Spinal cord (tissue), 10 donors: ENCODE results near the gene F2RL2. TPM values are rescaled to one million over a fixed set of nuclear protein-coding genes. Genes with fewer than 3 reads are reported as not detected.
"Not testable (repeated sequence)": the region's sequence is repeated elsewhere in the genome, so short reads cannot be mapped to it uniquely, and the experiment has no call there.

Experiments used
- DNase-seq, 6 donors: peaks; one replicate each; pipeline versions ENCODE4 v3.0.0 to v3.0.0-alpha.2; 2013 to 2015; ENCODE audit warnings: low spot score in 6 of 6, low read depth in 4 of 6
- H3K27ac ChIP-seq: one replicate; pipeline ENCODE4 v1.5.1; 2013; ENCODE audit warnings: low read depth, low read length, control low read depth
- H3K27me3 ChIP-seq: one replicate; pipeline ENCODE4 v1.6.1; 2013; ENCODE audit warnings: low read length; ENCODE audit not compliant: control insufficient read depth, insufficient read depth
- H3K36me3 ChIP-seq: one replicate; pipeline ENCODE4 v1.6.1; 2013; ENCODE audit warnings: low read length; ENCODE audit not compliant: control insufficient read depth, insufficient read depth
- H3K4me1 ChIP-seq: one replicate; pipeline ENCODE4 v1.6.1; 2013; ENCODE audit warnings: low read length; ENCODE audit not compliant: control insufficient read depth, insufficient read depth
- H3K4me3 ChIP-seq: one replicate; pipeline ENCODE4 v1.5.1; 2013; ENCODE audit warnings: low read depth, low read length, control low read depth
- H3K9me3 ChIP-seq: one replicate; pipeline ENCODE4 v1.6.1; 2013; ENCODE audit warnings: low read length; ENCODE audit not compliant: control insufficient read depth, insufficient read depth
- WGBS: methylation state at CpG from one replicate; pipeline ENCODE4 v1.1.5; 2013; ENCODE audit warnings: missing lambda C conversion rate; ENCODE audit not compliant: insufficient coverage; 5-methylcytosine and 5-hydroxymethylcytosine counted together
- polyA plus RNA-seq, 2 donors: library from polyadenylated mRNA; unstranded; fragments of 120-200 nt; gene quantifications; one replicate each; pipeline ENCODE4 v1.2.1, GENCODE V29; 2013; ENCODE audit not compliant: insufficient read length in 2 of 2
- total RNA-seq, 2 donors: library from RNA; depleted of rRNA in 1 of 2; stranded (reverse); fragments of 120-200 nt in 1 of 2; fragments of >200 nt in 1 of 2; gene quantifications; one replicate each; pipeline versions ENCODE4 v1.2.3 to v1.2.4, GENCODE V29; 2013 to 2014
- donor health status: healthy.

F2RL2 gene
- total and polyA plus RNA-seq, 4 donors: 0.63 to 1.7 (median 0.93) TPM

DNA sequence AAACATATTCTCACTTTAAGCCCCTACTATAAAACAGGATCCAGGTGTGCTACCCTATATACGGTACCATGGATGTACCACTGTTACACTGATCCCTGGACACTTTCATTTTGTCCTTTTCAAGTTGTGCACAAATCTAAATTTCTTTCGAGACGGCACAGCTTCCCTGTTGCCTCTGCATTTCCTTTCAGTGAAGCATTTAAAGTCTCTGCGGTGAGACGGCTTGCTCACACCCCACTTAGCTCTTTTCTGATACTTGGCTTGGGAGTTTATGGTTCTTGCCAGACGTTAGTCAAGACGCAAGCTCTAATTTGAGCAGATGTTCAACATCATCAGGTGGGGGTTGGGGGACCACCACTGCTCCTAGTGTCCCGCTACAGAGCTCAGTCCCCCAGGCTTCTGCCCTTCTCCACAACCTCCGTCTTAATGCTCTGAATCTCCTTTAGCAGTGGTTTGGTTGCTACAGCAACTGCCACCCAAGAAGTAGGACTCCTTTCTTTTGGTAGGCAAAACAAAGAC lies 15.8 kb downstream of the F2RL2 start:
- peak in 5 of 6 donors; percentile 31 to 75 (median 49) for DNase-seq
- Histone ChIP-seq H3K4me3 (no peak overlapping the region), H3K36me3 (no peaks in the 10 kb centered on the region), H3K27ac (peak overlapping the region; percentile 65), H3K9me3 (no peaks in the 10 kb centered on the region), H3K4me1 (peaks cover 3% of the 10 kb centered on the region), H3K27me3 (no peaks in the 10 kb centered on the region)
- WGBS: 22% methylated on average over 6 of the region's 9 CpGs

DNA sequence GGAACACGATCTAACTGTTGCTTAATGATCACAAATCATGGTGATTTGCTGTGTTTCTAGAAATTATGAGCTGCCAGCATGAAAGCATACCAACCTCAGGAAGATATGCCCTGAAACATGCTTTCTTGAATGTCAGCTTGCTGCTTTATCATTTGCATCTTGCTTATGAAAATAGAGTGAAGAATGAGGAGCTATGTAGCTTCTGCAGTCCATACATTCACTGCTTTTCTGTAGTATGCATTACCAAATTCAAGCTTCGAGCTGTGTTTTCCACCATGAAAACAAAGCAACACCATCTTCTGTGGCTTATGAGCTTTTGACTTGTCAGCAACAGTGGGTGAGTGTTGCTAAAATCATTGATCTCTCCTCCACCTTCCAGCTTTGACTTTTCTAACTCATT lies 16.5 kb downstream of the F2RL2 start:
- peaks cover 3% of the 10 kb centered on the region for H3K4me1 ChIP-seq
- H3K27me3 ChIP-seq: no peaks in the 10 kb centered on the region
- no peak overlapping the region for H3K4me3 ChIP-seq
- no peaks in the 10 kb centered on the region for H3K36me3 ChIP-seq
- WGBS: 71% methylated on average over 1 of the region's 2 CpGs
- peak overlapping the region; percentile 65 for H3K27ac ChIP-seq
- no peaks in the 10 kb centered on the region for H3K9me3 ChIP-seq
- no peak for DNase-seq

DNA sequence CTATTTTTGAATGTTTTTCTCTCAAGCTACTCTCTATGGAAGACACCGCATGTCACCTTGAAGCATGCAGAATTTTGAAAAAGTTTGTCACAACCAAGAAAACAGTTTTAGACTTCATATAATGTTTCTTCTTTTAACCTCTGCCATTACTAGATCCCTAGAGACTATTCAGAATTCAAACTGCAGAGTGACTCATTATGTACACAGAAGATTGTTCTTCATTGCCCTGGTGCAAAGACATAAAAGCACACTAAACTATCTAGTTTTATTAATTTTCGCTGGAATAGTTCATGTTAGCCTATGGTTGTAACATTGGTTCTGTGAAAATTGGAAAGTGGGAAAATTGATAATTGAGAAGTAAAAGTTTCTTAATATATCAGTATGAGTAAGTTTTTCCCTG lies 18.4 kb downstream of the F2RL2 start:
- Histone ChIP-seq H3K27me3 (no peaks in the 10 kb centered on the region), H3K4me1 (peaks cover 3% of the 10 kb centered on the region), H3K36me3 (no peaks in the 10 kb centered on the region), H3K4me3 (no peak overlapping the region), H3K27ac (no peak overlapping the region), H3K9me3 (no peaks in the 10 kb centered on the region)
- WGBS: 80% methylated on average over 1 of the region's 2 CpGs
- no peak for DNase-seq

DNA sequence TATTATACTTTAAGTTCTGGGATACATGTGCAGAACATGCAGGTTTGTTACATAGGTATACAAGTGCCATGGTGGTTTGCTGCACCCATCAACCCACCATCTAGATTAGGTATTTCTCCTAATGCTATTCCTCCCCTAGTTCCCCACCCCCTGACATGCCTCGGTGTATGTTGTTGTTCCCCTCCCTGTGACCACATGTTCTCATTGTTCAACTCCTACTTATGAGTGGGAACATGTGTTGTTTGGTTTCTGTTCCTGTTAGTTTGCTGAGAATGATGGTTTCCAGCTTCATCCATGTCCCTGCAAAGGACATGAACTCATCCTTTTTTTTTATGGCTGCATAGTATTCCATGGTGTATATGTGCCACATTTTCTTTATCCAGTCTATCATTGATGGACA lies 19.2 kb downstream of the F2RL2 start:
- no CpG with 5 or more reads among the region's 1 CpG for WGBS
- H3K27ac ChIP-seq, H3K4me1 ChIP-seq, H3K4me3 ChIP-seq, DNase-seq, H3K9me3 ChIP-seq, H3K36me3 ChIP-seq, H3K27me3 ChIP-seq: not testable (repeated sequence)

DNA sequence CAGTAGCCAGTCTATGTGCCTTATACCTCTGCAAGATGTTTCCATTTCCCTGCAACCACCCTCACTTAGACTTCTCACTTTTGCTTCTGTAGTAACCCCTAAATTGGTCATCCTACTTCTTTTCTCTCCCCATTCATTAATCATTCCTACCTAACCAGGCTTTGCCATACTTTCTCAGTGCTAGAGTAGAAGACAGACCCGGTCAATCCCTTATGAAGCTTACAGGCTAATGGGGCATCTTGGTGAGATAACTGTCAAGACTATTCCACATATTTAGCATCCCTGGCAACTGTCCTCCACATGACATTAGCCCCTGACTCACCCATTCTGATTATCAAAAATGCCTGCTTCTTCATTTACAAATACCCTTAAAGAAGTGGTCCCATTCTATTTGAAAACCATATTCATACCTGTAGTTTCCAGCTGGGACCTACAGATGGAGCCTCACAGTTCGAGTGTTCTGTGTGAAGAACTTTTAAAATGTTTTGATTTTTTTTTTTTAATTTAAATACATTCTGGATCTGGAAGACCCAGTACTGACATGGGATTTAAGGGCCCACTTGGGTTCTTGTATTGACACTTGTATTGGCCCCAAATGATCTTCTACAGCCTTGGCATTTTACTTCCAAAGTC lies 21.0 kb downstream of the F2RL2 start:
- Histone ChIP-seq H3K27ac (no peak overlapping the region), H3K4me1 (no peaks in the 10 kb centered on the region), H3K36me3 (no peaks in the 10 kb centered on the region), H3K27me3 (no peaks in the 10 kb centered on the region), H3K4me3 (no peak overlapping the region), H3K9me3 (no peaks in the 10 kb centered on the region)
- DNase-seq: no peak
- 100% methylated on average over 1 of the region's 2 CpGs for WGBS

DNA sequence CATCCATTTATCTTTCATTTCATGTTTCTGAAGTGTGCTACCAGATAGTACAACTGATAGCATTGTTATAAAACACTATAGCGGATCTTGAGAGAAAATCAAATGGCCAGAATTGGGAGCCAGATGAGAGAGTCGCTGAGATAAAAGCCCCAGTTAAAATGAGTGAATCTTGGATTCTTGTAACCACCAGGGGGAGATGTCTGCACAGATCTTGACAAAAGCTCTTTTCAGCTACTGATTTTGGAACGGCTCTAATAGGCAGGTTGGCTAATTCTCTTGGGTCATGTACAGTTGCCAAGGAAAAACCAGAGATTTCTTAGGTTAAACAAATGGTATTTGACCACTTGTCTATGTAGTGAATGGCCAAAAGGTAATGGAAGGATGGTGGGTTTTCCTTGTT lies 21.7 kb downstream of the F2RL2 start:
- Histone ChIP-seq H3K27me3 (no peaks in the 10 kb centered on the region), H3K27ac (no peak overlapping the region), H3K36me3 (no peaks in the 10 kb centered on the region), H3K9me3 (no peaks in the 10 kb centered on the region), H3K4me3 (no peak overlapping the region), H3K4me1 (no peaks in the 10 kb centered on the region)
- DNase-seq: peak in 4 of 6 donors; percentile 39 to 82 (median 59)
- WGBS: 5% methylated on average over 2 of the region's 3 CpGs

DNA sequence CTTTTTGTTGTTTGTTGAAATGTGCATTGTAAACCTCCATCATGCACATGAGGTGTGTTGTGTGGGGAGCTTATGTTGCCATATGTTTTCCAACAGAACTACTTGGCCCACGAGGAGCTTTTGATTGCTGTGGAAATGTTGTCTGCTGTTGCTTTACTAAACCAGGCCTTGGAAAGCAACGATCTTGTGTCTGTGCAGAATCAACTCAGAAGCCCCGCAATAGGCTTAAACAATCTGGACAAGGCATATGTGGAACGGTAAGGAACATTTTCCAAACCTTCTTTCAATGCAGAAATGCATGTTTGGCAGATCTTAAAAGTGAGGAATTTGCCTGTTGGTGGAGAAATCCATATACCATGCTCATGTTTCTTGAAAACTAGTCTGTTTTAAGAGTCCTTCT lies 22.5 kb downstream of the F2RL2 start:
- Histone ChIP-seq H3K27me3 (no peaks in the 10 kb centered on the region), H3K4me3 (no peak overlapping the region), H3K36me3 (no peaks in the 10 kb centered on the region), H3K4me1 (no peaks in the 10 kb centered on the region), H3K9me3 (no peaks in the 10 kb centered on the region), H3K27ac (no peak overlapping the region)
- DNase-seq: peak in 1 of 6 donors; percentile 84
- 79% methylated on average over 2 of the region's 4 CpGs for WGBS

DNA sequence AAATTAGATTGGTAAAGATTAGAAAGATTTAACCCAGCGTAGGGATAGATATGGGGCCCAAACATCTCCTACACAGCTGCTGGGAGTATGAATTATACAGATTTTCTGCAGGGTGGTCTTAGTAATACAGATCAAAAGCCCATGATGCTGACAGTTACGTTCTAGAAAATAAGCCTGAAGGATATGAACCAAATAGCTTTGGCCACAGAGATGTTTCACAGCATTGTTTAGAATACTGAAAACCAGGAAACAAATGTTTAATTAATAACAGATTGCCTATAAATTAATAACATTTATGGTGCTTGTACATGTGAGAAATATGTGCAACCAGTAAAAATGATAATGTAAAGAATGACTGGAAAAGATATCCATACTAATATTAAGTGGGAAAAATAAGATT lies 24.7 kb downstream of the F2RL2 start:
- no peak overlapping the region for H3K4me3 ChIP-seq
- H3K27me3 ChIP-seq: no peaks in the 10 kb centered on the region
- H3K36me3 ChIP-seq: no peaks in the 10 kb centered on the region
- no peak for DNase-seq
- no peak overlapping the region for H3K27ac ChIP-seq
- no peaks in the 10 kb centered on the region for H3K9me3 ChIP-seq
- WGBS: no CpG with 5 or more reads among the region's 2 CpGs
- H3K4me1 ChIP-seq: no peaks in the 10 kb centered on the region

DNA sequence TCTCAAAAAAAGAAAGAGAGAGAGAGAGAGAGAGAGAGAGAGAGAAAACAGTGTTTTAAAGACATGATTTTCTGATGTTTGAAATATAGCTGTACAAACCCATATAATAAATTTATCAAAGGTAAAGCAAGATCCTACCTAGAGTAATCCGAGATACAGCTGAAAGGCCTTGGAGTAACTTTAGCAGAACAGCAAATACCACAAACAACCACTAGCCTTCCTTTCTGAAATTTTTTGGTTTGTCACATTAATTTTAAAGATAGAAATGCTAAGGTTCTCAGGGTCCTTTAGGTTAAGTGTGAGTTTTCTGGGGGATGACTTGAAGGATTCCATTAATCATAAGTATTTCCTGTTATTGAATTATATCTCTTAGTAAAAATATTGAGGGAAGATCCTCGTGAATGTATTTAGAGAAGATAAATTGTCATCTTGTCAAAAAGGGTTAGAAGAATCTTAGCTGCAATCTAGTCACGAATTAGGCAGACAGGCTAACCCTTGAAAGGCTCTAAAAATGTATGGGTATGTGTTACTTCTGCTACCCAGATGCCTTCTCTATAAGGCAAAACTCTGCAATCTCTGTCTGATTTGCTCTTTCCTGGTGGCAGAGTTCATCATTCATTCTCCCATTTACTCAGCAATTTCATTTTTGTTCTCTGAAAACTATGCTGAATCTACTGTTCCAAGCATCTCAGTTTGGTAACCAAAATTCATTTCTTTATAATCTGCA lies 27.3 kb downstream of the F2RL2 start:
- Histone ChIP-seq H3K36me3 (no peaks in the 10 kb centered on the region), H3K27ac (no peak overlapping the region), H3K4me1 (no peaks in the 10 kb centered on the region), H3K4me3 (no peak overlapping the region), H3K27me3 (no peaks in the 10 kb centered on the region), H3K9me3 (no peaks in the 10 kb centered on the region)
- 100% methylated on average over 1 of the region's 3 CpGs for WGBS
- no peak for DNase-seq

DNA sequence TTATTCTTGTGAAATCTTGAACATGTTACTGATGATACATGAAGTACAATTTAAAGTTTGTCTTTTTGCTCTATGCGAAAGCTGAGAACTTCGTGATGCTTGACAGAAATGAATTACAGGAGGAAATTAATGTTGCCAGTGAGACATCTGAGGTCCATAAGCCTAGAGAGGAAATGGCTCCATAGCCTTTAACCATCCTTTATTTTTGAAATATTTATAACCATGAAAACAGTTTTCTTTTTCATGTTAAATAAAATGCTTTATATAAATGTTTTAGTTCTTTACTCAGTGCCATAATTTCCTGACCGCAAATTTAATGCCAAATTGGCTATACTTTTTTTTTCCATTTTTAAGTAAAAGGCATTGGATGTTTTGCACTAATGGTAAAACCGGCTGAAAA lies 29.1 kb downstream of the F2RL2 start:
- no peak overlapping the region for H3K4me3 ChIP-seq
- H3K27me3 ChIP-seq: no peaks in the 10 kb centered on the region
- WGBS: no CpG with 5 or more reads among the region's 4 CpGs
- H3K4me1 ChIP-seq: no peaks in the 10 kb centered on the region
- H3K36me3 ChIP-seq: no peaks in the 10 kb centered on the region
- DNase-seq: no peak
- H3K27ac ChIP-seq: no peak overlapping the region
- H3K9me3 ChIP-seq: no peaks in the 10 kb centered on the region
